Measurements from ENCODE around the gene FXN.

FXN gene

GRCh38 chr9:69004836-69005235, 30.7 kb upstream of the FXN start:
- H3K4me3 ChIP-seq (ENCODE audit: low read length) = no peak overlapping the region
- no peaks in the 10 kb centered on the region for H3K9me3 ChIP-seq (ENCODE audit: control insufficient read depth, low read length)
- no peaks in the 10 kb centered on the region for H3K36me3 ChIP-seq (ENCODE audit: control insufficient read depth, insufficient read depth, low read length, severe bottlenecking)
- H3K4me1 ChIP-seq (ENCODE audit: control insufficient read depth, insufficient read depth, low read length) = no peaks in the 10 kb centered on the region
- H3K9ac ChIP-seq (ENCODE audit: low read length) = no peak overlapping the region
- peak; percentile 75 for DNase-seq (ENCODE audit: low read depth)
- H3K27me3 ChIP-seq (replicated peaks; ENCODE audit: control insufficient read depth, insufficient read depth, low read length) = peaks cover 24% of the 10 kb centered on the region

GRCh38 chr9:69009708-69010107, 25.8 kb upstream of the FXN start:
- Histone ChIP-seq H3K36me3 (ENCODE audit: control insufficient read depth, insufficient read depth, low read length, severe bottlenecking) (no peaks in the 10 kb centered on the region), H3K4me3 (ENCODE audit: low read length) (no peak overlapping the region), H3K9ac (ENCODE audit: low read length) (no peak overlapping the region), H3K9me3 (ENCODE audit: control insufficient read depth, low read length) (no peaks in the 10 kb centered on the region), H3K4me1 (ENCODE audit: control insufficient read depth, insufficient read depth, low read length) (no peaks in the 10 kb centered on the region), H3K27me3 (replicated peaks; ENCODE audit: control insufficient read depth, insufficient read depth, low read length) (peaks cover 12% of the 10 kb centered on the region)
- DNase-seq (ENCODE audit: low read depth) = no peak

GRCh38 chr9:69012696-69013381, 22.7 kb upstream of the FXN start:
- DNase-seq (ENCODE audit: low read depth) = no peak
- H3K4me3 ChIP-seq (ENCODE audit: low read length) = no peak overlapping the region
- H3K36me3 ChIP-seq (ENCODE audit: control insufficient read depth, insufficient read depth, low read length, severe bottlenecking) = no peaks in the 10 kb centered on the region

GRCh38 chr9:69013382-69013727, 22.2 kb upstream of the FXN start:
- Histone ChIP-seq H3K4me3 (ENCODE audit: low read length) (no peak overlapping the region), H3K36me3 (ENCODE audit: control insufficient read depth, insufficient read depth, low read length, severe bottlenecking) (no peaks in the 10 kb centered on the region), H3K9ac (ENCODE audit: low read length) (no peak overlapping the region), H3K27me3 (replicated peaks; ENCODE audit: control insufficient read depth, insufficient read depth, low read length) (peaks cover 13% of the 10 kb centered on the region), H3K4me1 (ENCODE audit: control insufficient read depth, insufficient read depth, low read length) (no peaks in the 10 kb centered on the region), H3K9me3 (ENCODE audit: control insufficient read depth, low read length) (no peaks in the 10 kb centered on the region)
- DNase-seq (ENCODE audit: low read depth) = no peak

More at GRCh38 chr9:69012696-69013381, 22.7 kb upstream of the FXN start:
- no peak overlapping the region for H3K9ac ChIP-seq (ENCODE audit: low read length)
- H3K27me3 ChIP-seq (replicated peaks; ENCODE audit: control insufficient read depth, insufficient read depth, low read length) = peaks cover 18% of the 10 kb centered on the region
- no peaks in the 10 kb centered on the region for H3K9me3 ChIP-seq (ENCODE audit: control insufficient read depth, low read length)
- H3K4me1 ChIP-seq (ENCODE audit: control insufficient read depth, insufficient read depth, low read length) = no peaks in the 10 kb centered on the region

- DNase-seq (ENCODE audit: low read depth) = no peak
- H3K27me3 ChIP-seq (replicated peaks; ENCODE audit: control insufficient read depth, insufficient read depth, low read length) = peaks cover 10% of the 10 kb centered on the region
- H3K36me3 ChIP-seq (ENCODE audit: control insufficient read depth, insufficient read depth, low read length, severe bottlenecking) = no peaks in the 10 kb centered on the region
- H3K9ac ChIP-seq (ENCODE audit: low read length) = no peak within 1 kb of the TSS
- no peaks in the 10 kb centered on the region for H3K4me1 ChIP-seq (ENCODE audit: control insufficient read depth, insufficient read depth, low read length)
- no peaks in the 10 kb centered on the region for H3K9me3 ChIP-seq (ENCODE audit: control insufficient read depth, low read length)
- no peak within 1 kb of the TSS for H3K4me3 ChIP-seq (ENCODE audit: low read length)
Measured at GRCh38 chr9:69014013-69014412, 21.5 kb upstream of the FXN start, which contains the start of gene PRKACG. PRKACG (minus strand) TSS chr9:69014113; CDS start chr9:69014092, 21 bp downstream.

- H3K9ac ChIP-seq (ENCODE audit: low read length) = no peak overlapping the region
- H3K36me3 ChIP-seq (ENCODE audit: control insufficient read depth, insufficient read depth, low read length, severe bottlenecking) = no peaks in the 10 kb centered on the region
- H3K4me3 ChIP-seq (ENCODE audit: low read length) = no peak overlapping the region
- no peaks in the 10 kb centered on the region for H3K9me3 ChIP-seq (ENCODE audit: control insufficient read depth, low read length)
- peaks cover 6% of the 10 kb centered on the region for H3K27me3 ChIP-seq (replicated peaks; ENCODE audit: control insufficient read depth, insufficient read depth, low read length)
- DNase-seq (ENCODE audit: low read depth) = no peak
- H3K4me1 ChIP-seq (ENCODE audit: control insufficient read depth, insufficient read depth, low read length) = no peaks in the 10 kb centered on the region
Measured at GRCh38 chr9:69016191-69017096, 19.1 kb upstream of the FXN start.

GRCh38 chr9:69018737-69019136, 16.8 kb upstream of the FXN start:
- DNase-seq (ENCODE audit: low read depth) = no peak

GRCh38 chr9:69019808-69020207, 15.7 kb upstream of the FXN start:
- no peak for DNase-seq (ENCODE audit: low read depth)
- Histone ChIP-seq H3K9ac (ENCODE audit: low read length) (no peak overlapping the region), H3K4me3 (ENCODE audit: low read length) (no peak overlapping the region), H3K36me3 (ENCODE audit: control insufficient read depth, insufficient read depth, low read length, severe bottlenecking) (no peaks in the 10 kb centered on the region), H3K4me1 (ENCODE audit: control insufficient read depth, insufficient read depth, low read length) (no peaks in the 10 kb centered on the region), H3K27me3 (replicated peaks; ENCODE audit: control insufficient read depth, insufficient read depth, low read length) (peaks cover 23% of the 10 kb centered on the region), H3K9me3 (ENCODE audit: control insufficient read depth, low read length) (no peaks in the 10 kb centered on the region)

More at GRCh38 chr9:69018737-69019136, 16.8 kb upstream of the FXN start:
- Histone ChIP-seq H3K36me3 (ENCODE audit: control insufficient read depth, insufficient read depth, low read length, severe bottlenecking) (no peaks in the 10 kb centered on the region), H3K9ac (ENCODE audit: low read length) (no peak overlapping the region), H3K27me3 (replicated peaks; ENCODE audit: control insufficient read depth, insufficient read depth, low read length) (peaks cover 14% of the 10 kb centered on the region), H3K9me3 (ENCODE audit: control insufficient read depth, low read length) (no peaks in the 10 kb centered on the region), H3K4me1 (ENCODE audit: control insufficient read depth, insufficient read depth, low read length) (no peaks in the 10 kb centered on the region), H3K4me3 (ENCODE audit: low read length) (no peak overlapping the region)

- Histone ChIP-seq H3K4me1 (ENCODE audit: control insufficient read depth, insufficient read depth, low read length) (no peaks in the 10 kb centered on the region), H3K4me3 (ENCODE audit: low read length) (no peak overlapping the region), H3K27me3 (replicated peaks; ENCODE audit: control insufficient read depth, insufficient read depth, low read length) (peaks cover 25% of the 10 kb centered on the region), H3K9ac (ENCODE audit: low read length) (no peak overlapping the region), H3K36me3 (ENCODE audit: control insufficient read depth, insufficient read depth, low read length, severe bottlenecking) (no peaks in the 10 kb centered on the region), H3K9me3 (ENCODE audit: control insufficient read depth, low read length) (no peaks in the 10 kb centered on the region)
- DNase-seq (ENCODE audit: low read depth) = no peak
Measured at GRCh38 chr9:69020301-69021145, 15.0 kb upstream of the FXN start.

- no peak overlapping the region for H3K9ac ChIP-seq (ENCODE audit: low read length)
- peaks cover 26% of the 10 kb centered on the region for H3K27me3 ChIP-seq (replicated peaks; ENCODE audit: control insufficient read depth, insufficient read depth, low read length)
- H3K9me3 ChIP-seq (ENCODE audit: control insufficient read depth, low read length) = no peaks in the 10 kb centered on the region
- H3K4me1 ChIP-seq (ENCODE audit: control insufficient read depth, insufficient read depth, low read length) = no peaks in the 10 kb centered on the region
- H3K4me3 ChIP-seq (ENCODE audit: low read length) = no peak overlapping the region
- DNase-seq (ENCODE audit: low read depth) = no peak
- H3K36me3 ChIP-seq (ENCODE audit: control insufficient read depth, insufficient read depth, low read length, severe bottlenecking) = no peaks in the 10 kb centered on the region
Measured at GRCh38 chr9:69023650-69024049, 11.9 kb upstream of the FXN start.
